GM21723 (cell line): ENCODE data around the gene TTBK1.
"Not testable (repeated sequence)": the region's sequence is repeated elsewhere in the genome, so short reads cannot be mapped to it uniquely, and the experiment has no call there.

ENCODE experiments used
- ATAC-seq: cut with Tn5 transposase; IDR thresholded peaks from one replicate; pipeline ENCODE4 v1.9.1; 2021; ENCODE audit warnings: mild to moderate bottlenecking, moderate library complexity; ENCODE audit not compliant: unreplicated experiment

TTBK1 gene

GRCh38 chr6:43302126-43302525 lies 58.8 kb downstream of the TTBK1 start:
- no peak for ATAC-seq

GRCh38 chr6:43303006-43303405 lies 59.7 kb downstream of the TTBK1 start:
- not testable (repeated sequence) for ATAC-seq

- no peak for ATAC-seq
These were observed 60.6 kb downstream of the TTBK1 start for GRCh38 chr6:43303751-43304331.

- ATAC-seq: no peak
These were observed 61.1 kb downstream of the TTBK1 start for GRCh38 chr6:43304361-43304760.

- no peak for ATAC-seq
These were observed 61.6 kb downstream of the TTBK1 start for GRCh38 chr6:43304882-43305281.

- ATAC-seq: no peak
These were observed 62.8 kb downstream of the TTBK1 start for GRCh38 chr6:43306086-43306485.

GRCh38 chr6:43307451-43308100 lies 64.3 kb downstream of the TTBK1 start:
- ATAC-seq: no peak

GRCh38 chr6:43308101-43308989 lies 65.1 kb downstream of the TTBK1 start, which contains the start of gene CRIP3:
Gene CRIP3, minus strand, starts transcription at chr6:43308826. Its CDS starts 34 bp downstream, at chr6:43308792.
- peak; percentile 55 for ATAC-seq

- ATAC-seq: no peak
These were observed 65.8 kb downstream of the TTBK1 start for GRCh38 chr6:43308990-43309477.

- no peak for ATAC-seq
These were observed 66.9 kb downstream of the TTBK1 start for GRCh38 chr6:43310134-43310533.

- ATAC-seq: no peak
These were observed 67.3 kb downstream of the TTBK1 start for GRCh38 chr6:43310624-43311023.

- no peak for ATAC-seq
These were observed 68.4 kb downstream of the TTBK1 start for GRCh38 chr6:43311666-43312065.

- no peak for ATAC-seq
These were observed 70.5 kb downstream of the TTBK1 start for GRCh38 chr6:43313813-43314212.

- no peak for ATAC-seq
These were observed 74.7 kb downstream of the TTBK1 start for GRCh38 chr6:43318011-43318410.

GRCh38 chr6:43325876-43326275 lies 82.6 kb downstream of the TTBK1 start:
- ATAC-seq: no peak

GRCh38 chr6:43328528-43328927 lies 85.2 kb downstream of the TTBK1 start:
- ATAC-seq: no peak

- ATAC-seq: no peak
These were observed 88.2 kb downstream of the TTBK1 start for GRCh38 chr6:43331470-43331869.

GRCh38 chr6:43331891-43332290 lies 88.6 kb downstream of the TTBK1 start:
- no peak for ATAC-seq

- no peak for ATAC-seq
These were observed 91.3 kb downstream of the TTBK1 start for GRCh38 chr6:43334466-43335095.

GRCh38 chr6:43335469-43335868 lies 92.2 kb downstream of the TTBK1 start:
- no peak for ATAC-seq

- ATAC-seq: no peak
These were observed 93.1 kb downstream of the TTBK1 start for GRCh38 chr6:43336382-43336781.
